ENCODE results near the gene PTPN2.
"Not testable (repeated sequence)": the region's sequence is repeated elsewhere in the genome, so short reads cannot be mapped to it uniquely, and the experiment has no call there.

The PTPN2 gene

GRCh38 chr18:12820506-12820905, 63.5 kb downstream of the PTPN2 start:
- DNase-seq: no peak

DNA sequence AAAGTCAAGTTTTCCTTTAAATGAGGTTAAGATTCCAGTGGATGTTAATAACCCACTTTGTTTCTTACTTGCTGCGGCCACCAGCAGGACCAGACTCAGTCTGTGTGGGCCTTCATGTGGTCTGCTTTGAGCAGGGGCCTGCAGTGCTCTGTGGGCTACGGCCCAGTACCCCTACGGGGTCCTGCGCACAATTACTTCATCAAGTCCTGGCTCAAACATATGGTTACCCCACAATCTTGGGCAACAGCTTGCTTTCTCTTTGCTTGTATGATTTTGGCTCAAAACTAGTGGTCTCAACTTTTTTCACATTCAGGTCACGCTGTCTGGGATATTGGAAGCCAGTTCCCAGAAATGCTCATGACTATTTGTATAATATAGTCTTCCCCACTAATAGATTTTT, 64.2 kb downstream of the PTPN2 start:
- DNase-seq: no peak

DNA sequence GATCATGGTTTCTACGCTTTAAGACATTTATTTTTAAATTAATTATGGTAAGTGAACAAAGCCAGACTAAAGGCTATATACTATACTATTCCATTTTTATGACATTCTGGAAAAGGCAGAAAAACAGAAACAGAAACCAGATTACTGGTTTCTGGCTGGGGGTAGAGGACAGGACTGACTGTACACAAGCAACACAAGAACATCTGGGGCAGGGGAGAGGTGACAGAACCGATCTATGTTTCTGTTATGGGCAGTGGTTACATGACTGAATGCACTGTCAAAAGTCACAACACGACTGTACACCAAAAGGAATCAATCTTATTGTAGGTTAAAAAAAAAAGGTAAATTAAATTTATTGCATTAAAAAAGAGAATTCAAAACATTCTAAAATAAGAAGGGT, 64.7 kb downstream of the PTPN2 start:
- DNase-seq: no peak

DNA sequence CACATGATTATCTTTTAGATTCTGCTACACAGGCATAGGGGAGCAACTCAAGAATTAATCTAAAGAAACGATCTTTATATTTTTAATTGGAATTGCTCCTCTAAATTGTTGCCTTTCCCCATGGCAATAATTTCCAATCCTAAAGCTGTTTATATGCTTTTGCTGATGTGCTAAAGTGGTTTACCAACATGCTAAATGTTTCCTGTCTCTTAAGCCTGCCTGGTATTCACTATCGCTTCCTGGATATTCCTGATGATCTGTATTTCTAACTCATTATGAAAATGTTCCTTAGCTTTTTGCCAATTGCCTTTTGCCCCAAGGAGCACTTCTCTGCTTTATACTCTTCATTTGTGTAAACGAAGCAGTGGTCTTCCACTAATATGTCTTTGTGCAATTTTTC, 65.8 kb downstream of the PTPN2 start:
- no peak for DNase-seq

DNA sequence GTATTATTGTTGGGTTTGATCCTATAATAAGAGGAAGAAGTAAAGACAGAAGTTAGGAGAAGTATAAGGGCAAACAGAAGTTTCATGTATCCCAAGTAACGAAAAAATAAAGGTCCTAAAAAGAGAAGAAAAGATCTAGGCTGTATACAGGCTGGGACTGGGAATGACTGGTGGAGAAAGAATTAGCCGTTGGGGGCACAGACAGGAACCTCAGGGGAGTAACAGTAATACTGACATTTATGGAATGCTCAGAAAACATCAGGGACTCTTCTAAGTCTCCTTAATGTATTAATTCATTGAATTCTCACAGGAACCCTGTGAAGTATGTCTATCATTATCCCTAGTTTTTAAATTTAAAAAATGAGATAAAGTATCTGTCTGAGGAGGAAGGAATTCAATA, 67.6 kb downstream of the PTPN2 start:
- DNase-seq: no peak

DNA sequence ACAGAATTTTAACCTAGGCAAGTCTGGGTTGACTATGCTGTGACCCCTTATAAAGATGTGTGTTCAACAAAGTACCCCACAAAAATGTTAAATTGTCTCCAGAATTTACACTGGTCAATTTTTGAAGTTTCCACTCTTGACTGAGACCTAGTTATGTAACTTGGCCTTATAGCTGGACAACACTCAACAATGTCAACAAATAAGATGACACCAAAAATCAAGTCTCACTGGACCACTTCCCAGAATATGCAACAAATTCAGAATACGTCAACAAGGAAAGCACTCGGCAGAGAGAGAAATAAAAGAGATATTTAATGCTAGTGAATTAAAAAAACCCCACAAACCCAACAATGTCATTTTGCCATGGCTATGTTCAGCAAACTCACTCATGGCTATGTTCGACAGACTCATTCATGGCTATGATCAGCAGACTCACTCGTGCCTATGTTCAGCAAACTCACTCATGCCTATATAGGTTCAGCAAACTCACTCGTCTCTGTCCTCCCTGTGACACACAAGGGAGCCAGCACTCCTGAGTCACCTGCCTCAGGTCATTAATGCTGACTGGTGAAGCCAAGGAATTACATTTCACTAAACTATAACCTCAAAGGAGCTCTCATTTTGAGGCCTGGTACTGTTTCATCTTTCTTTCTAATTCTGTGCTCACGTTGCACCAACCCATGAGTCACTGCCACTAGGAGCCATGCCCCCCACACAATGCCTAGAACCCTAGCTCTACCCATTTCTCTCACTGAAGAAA, 72.7 kb downstream of the PTPN2 start:
- DNase-seq: no peak

GRCh38 chr18:12803069-12803936, 80.7 kb downstream of the PTPN2 start:
- no peak for DNase-seq

GRCh38 chr18:12802538-12802937, 81.5 kb downstream of the PTPN2 start:
- no peak for DNase-seq

DNA sequence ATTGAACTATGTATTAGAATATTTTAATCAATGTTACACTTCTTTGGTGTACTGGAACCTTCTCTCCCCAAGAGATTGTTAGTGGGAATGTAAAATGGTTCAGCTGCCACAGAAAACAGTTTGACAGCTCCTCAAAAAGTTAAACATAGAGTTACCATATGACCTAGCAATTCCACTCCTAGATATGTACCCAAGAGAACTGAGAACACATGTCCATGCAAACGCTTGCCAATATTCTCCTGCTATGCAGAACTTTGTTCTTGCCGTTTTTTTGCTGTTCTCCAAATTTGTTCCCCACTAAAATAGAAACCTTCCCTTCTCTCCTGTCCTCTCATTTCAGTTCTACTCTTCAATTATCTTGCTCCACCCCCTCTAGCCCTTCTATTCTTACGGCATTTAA, 87.6 kb downstream of the PTPN2 start:
- no peak for DNase-seq

DNA sequence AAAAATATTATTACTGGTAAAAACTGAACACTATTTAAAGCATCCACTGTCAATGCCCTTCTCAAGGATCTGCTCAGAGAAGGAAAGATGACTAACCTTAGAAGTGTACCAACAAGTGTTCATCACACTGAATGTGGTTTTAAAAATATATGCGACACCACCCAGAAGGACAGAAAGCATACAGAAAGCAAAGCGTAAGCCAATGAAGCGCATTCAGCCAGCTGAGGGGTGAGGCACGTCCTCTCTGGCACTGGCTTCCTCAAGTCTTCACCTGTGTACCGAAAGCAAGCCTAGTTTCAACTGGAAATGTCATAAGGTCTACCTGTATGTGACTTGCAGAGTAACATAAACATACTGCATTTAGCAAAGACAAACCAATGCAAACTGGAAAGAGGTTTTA, 92.4 kb downstream of the PTPN2 start:
- DNase-seq: no peak

GRCh38 chr18:12786669-12787068, 97.4 kb downstream of the PTPN2 start:
- DNase-seq: no peak

GRCh38 chr18:12783524-12783923, 100.5 kb downstream of the PTPN2 start:
- DNase-seq: no peak

DNA sequence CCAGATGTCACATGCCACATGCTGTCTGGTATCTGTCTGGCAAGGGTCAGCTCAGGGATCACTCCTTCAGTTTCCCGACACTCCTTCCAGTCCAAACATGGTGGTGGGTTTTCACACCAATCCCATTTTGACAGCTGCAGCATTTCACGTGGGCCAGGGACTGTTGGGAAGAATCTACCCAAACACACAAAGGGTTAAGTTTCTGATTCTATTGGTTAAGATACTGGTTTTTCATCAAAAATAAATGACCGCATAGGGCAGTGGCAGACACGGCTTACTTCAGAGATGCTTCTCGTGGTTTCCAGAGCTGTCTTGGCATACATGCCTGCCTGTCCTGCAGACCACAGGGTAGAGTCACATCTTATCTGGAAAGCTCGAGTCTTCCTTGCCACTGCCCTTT, 101.5 kb downstream of the PTPN2 start:
- DNase-seq: no peak

- no peak for DNase-seq
Measured at GRCh38 chr18:12779456-12779855, 104.6 kb downstream of the PTPN2 start.

DNA sequence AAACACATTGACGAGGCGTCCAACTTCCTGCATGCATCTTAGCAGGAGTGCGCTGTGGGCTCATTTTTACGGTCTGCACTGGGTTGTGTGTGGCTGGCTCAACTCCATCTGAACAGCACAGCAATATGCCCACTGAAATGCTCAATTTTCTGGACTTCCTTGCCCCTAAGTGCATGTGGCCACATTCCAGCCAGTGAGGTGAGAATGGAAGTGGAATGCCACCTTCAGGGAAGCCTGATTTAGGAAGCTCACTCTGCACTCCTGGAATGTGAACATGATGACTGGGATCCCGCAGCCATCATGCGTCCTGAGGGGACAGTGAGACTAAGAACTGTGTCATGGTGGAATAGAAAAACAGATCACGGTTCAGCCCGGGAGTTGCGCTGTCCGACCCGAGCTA, 105.0 kb downstream of the PTPN2 start:
- no peak for DNase-seq

DNA sequence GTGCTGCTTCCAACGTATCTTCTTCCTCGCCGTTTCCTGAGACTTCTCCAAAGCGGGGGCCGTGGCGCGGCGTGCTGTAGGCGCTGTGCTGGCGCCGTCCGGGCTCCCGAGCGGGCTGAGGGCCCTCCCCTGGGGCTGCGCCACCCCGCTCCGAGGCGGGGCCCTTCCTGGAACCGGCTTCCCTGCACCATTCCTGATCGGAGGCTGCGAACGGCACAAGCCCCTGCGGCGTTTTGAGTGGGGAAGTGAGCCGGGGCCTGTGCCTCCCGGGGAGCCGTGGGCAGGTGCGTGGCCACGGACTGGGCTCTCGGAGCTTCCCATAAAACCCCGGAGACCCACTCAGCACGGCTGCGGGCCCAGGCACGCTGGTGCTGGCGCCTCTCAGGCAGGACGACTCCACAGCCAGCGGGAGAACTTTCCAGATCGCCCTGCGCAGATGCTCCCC, 106.5 kb downstream of the PTPN2 start:
- DNase-seq: no peak

- DNase-seq: no peak
Measured at GRCh38 chr18:12776821-12777471, 107.1 kb downstream of the PTPN2 start.

- not testable (repeated sequence) for DNase-seq
Measured at GRCh38 chr18:12776415-12776814, 107.6 kb downstream of the PTPN2 start.

- DNase-seq: no peak
Measured at GRCh38 chr18:12774982-12775381, 109.1 kb downstream of the PTPN2 start.

DNA sequence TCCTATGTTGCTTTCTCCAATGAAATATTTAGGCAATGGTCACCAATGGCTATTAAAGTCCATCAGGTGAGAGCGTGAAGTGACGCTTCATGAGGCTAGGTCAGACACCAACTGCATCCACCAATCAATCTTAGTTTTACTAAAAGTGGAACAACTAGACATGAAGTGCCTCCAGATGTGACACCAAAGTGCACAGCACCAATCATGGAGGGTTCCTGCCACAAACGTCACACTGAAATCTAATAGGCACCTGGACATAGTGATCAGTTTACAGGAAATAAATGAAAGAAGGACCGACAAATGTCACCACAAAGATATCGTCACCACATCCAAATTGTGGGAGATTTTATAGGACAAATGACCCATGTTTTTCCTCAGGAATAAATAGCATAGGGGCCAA, 110.7 kb downstream of the PTPN2 start:
- DNase-seq: no peak

GRCh38 chr18:12772111-12772510, 111.9 kb downstream of the PTPN2 start:
- no peak for DNase-seq

DNA sequence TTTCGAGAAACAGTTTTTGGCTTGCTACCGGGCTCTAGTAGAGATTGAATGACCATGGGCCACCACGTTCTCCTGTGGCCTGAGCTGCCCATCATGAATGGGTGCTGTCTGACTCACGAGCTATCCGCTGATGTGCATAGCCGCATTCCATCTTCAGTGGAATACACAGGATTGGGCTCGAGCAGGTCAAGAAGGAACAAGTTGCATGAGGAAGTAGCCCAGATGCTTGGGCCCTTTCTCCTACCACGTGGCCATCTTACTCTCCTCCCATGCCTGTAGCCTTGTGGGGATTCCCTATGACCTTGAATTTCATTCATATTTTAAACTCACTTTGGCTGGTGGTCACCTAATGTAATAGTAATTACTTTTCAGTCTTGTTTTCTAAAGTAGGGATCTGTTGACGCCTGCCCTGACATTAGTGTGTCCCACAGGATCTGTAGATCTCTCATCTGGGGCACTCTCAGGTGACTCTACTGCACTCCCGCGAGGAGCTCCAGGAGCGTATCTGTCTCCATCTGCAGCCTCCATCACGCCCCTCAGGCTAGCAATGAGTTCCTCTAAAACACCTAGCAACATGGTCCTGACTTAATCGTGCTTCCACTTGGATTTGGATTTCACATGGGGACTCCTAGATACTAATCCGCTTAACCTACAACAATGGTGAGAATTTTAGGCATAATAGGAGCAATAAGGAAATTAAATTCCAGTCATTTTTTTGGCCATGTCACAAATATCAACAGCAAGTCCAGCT, 113.4 kb downstream of the PTPN2 start:
- DNase-seq: no peak
